ENCODE data around the gene EIPR1. TPM values are rescaled to one million over a fixed set of nuclear protein-coding genes. Genes with fewer than 3 reads are reported as not detected.
A peak's percentile ranks its signal among the peaks of the same experiment; 100 is the strongest.

Gene EIPR1
- total and polyA plus RNA-seq, 2 of the 13 experiments (the other 11 are each of a cell fraction or from before 2014, with no cell fraction given): 70.0 to 96.3 TPM

DNA sequence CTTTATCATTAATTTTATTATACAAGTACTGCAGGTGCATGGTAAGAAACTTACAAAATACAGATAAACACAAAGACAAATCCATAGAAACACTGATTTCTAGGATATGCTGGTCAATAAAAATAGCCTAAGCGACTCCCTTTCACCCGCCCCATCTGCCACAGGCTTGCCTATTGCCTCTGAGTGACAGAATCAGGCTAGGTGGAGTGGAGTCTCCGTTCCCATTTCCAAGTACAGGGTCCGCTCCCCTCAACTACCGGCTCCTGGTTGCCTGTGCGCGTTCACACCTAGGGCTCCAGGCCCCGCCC, 1.7 kb upstream of the EIPR1 start (continued):
- TF ChIP-seq CBX2 (IDR thresholded peaks at IDR 0.05; ENCODE audit: low read depth, low read length) (no peak), CBX2 (CRISPR knock-in tag; IDR thresholded peaks at IDR 0.05; ENCODE audit: low read depth) (0 out of 2 replicates have a peak, but pooled peaks have one; percentile 15), SRSF4 (IDR thresholded peaks at IDR 0.05; ENCODE audit: low read depth, low read length, poor library complexity, severe bottlenecking) (no peak), CREM (IDR thresholded peaks at IDR 0.05) (peak; percentile 76), CREM (CRISPR knock-in tag; IDR thresholded peaks at IDR 0.05) (no peak), ZMYM4 (CRISPR knock-in tag; IDR thresholded peaks at IDR 0.05) (no peak), ZNF644 (CRISPR knock-in tag; IDR thresholded peaks at IDR 0.05; ENCODE audit: low read depth) (peak; percentile 10; the same call in 1 of the 2 replicates), SIX4 (CRISPR knock-in tag; IDR thresholded peaks at IDR 0.05) (0 out of 2 replicates have a peak, but pooled peaks have one; percentile 11), MIER2 (CRISPR knock-in tag; IDR thresholded peaks at IDR 0.05) (no peak; the same call in 1 of the 2 replicates), U2AF2 (IDR thresholded peaks at IDR 0.05; ENCODE audit: low read depth, low read length) (no peak), ATF1 (CRISPR knock-in tag; IDR thresholded peaks at IDR 0.05) (0 out of 2 replicates have a peak, but pooled peaks have one; percentile 15), HHEX (CRISPR knock-in tag; IDR thresholded peaks at IDR 0.05) (no peak), SNAPC2 (CRISPR knock-in tag; IDR thresholded peaks at IDR 0.05) (0 out of 2 replicates have a peak, but pooled peaks have one; percentile 23), ZNF121 (CRISPR knock-in tag; IDR thresholded peaks at IDR 0.05) (no peak), ZNF230 (CRISPR knock-in tag; IDR thresholded peaks at IDR 0.05) (no peak), ZNF17 (CRISPR knock-in tag; IDR thresholded peaks at IDR 0.05) (no peak)
- TF ChIP-seq, protein P1, sequence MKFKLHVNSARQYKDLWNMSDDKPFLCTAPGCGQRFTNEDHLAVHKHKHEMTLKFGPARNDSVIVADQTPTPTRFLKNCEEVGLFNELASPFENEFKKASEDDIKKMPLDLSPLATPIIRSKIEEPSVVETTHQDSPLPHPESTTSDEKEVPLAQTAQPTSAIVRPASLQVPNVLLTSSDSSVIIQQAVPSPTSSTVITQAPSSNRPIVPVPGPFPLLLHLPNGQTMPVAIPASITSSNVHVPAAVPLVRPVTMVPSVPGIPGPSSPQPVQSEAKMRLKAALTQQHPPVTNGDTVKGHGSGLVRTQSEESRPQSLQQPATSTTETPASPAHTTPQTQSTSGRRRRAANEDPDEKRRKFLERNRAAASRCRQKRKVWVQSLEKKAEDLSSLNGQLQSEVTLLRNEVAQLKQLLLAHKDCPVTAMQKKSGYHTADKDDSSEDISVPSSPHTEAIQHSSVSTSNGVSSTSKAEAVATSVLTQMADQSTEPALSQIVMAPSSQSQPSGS (CRISPR knock-in tag; IDR thresholded peaks at IDR 0.05): no peak
- TF ChIP-seq, protein P2, sequence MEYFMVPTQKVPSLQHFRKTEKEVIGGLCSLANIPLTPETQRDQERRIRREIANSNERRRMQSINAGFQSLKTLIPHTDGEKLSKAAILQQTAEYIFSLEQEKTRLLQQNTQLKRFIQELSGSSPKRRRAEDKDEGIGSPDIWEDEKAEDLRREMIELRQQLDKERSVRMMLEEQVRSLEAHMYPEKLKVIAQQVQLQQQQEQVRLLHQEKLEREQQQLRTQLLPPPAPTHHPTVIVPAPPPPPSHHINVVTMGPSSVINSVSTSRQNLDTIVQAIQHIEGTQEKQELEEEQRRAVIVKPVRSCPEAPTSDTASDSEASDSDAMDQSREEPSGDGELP (IDR thresholded peaks at IDR 0.05; ENCODE audit: borderline replicate concordance, low read depth): no peak
- TF ChIP-seq, protein P3, sequence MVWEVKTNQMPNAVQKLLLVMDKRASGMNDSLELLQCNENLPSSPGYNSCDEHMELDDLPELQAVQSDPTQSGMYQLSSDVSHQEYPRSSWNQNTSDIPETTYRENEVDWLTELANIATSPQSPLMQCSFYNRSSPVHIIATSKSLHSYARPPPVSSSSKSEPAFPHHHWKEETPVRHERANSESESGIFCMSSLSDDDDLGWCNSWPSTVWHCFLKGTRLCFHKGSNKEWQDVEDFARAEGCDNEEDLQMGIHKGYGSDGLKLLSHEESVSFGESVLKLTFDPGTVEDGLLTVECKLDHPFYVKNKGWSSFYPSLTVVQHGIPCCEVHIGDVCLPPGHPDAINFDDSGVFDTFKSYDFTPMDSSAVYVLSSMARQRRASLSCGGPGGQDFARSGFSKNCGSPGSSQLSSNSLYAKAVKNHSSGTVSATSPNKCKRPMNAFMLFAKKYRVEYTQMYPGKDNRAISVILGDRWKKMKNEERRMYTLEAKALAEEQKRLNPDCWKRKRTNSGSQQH (CRISPR knock-in tag; IDR thresholded peaks at IDR 0.05; ENCODE audit: low read depth): no peak
- TF ChIP-seq, protein P4, sequence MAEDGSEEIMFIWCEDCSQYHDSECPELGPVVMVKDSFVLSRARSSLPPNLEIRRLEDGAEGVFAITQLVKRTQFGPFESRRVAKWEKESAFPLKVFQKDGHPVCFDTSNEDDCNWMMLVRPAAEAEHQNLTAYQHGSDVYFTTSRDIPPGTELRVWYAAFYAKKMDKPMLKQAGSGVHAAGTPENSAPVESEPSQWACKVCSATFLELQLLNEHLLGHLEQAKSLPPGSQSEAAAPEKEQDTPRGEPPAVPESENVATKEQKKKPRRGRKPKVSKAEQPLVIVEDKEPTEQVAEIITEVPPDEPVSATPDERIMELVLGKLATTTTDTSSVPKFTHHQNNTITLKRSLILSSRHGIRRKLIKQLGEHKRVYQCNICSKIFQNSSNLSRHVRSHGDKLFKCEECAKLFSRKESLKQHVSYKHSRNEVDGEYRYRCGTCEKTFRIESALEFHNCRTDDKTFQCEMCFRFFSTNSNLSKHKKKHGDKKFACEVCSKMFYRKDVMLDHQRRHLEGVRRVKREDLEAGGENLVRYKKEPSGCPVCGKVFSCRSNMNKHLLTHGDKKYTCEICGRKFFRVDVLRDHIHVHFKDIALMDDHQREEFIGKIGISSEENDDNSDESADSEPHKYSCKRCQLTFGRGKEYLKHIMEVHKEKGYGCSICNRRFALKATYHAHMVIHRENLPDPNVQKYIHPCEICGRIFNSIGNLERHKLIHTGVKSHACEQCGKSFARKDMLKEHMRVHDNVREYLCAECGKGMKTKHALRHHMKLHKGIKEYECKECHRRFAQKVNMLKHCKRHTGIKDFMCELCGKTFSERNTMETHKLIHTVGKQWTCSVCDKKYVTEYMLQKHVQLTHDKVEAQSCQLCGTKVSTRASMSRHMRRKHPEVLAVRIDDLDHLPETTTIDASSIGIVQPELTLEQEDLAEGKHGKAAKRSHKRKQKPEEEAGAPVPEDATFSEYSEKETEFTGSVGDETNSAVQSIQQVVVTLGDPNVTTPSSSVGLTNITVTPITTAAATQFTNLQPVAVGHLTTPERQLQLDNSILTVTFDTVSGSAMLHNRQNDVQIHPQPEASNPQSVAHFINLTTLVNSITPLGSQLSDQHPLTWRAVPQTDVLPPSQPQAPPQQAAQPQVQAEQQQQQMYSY (CRISPR knock-in tag; IDR thresholded peaks at IDR 0.05): peak; percentile 82; the same call in 1 of the 2 replicates
- TF ChIP-seq, protein P5, sequence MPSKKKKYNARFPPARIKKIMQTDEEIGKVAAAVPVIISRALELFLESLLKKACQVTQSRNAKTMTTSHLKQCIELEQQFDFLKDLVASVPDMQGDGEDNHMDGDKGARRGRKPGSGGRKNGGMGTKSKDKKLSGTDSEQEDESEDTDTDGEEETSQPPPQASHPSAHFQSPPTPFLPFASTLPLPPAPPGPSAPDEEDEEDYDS (CRISPR knock-in tag; IDR thresholded peaks at IDR 0.05): peak; percentile 89; the same call in 1 of the 2 replicates
- TF ChIP-seq, protein P6, sequence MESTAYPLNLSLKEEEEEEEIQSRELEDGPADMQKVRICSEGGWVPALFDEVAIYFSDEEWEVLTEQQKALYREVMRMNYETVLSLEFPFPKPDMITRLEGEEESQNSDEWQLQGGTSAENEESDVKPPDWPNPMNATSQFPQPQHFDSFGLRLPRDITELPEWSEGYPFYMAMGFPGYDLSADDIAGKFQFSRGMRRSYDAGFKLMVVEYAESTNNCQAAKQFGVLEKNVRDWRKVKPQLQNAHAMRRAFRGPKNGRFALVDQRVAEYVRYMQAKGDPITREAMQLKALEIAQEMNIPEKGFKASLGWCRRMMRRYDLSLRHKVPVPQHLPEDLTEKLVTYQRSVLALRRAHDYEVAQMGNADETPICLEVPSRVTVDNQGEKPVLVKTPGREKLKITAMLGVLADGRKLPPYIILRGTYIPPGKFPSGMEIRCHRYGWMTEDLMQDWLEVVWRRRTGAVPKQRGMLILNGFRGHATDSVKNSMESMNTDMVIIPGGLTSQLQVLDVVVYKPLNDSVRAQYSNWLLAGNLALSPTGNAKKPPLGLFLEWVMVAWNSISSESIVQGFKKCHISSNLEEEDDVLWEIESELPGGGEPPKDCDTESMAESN (CRISPR knock-in tag; conservative IDR thresholded peaks at IDR 0.05): no peak

Data from HepG2 (cell line).